Left ventricle myocardium inferior (tissue), 1 donor: ENCODE data around the gene LENG8. TPM values are rescaled to one million over a fixed set of nuclear protein-coding genes. Genes with fewer than 3 reads are reported as not detected.

Experiments
- DNase-seq: peaks from one replicate; pipeline ENCODE4 v3.0.0-alpha.2; 2020
- H3K27ac ChIP-seq: fragments of 200-600 bp; replicated peaks from 2 replicates; pipeline ENCODE4 v1.8.0; 2021
- H3K27me3 ChIP-seq: fragments of 200-600 bp; 2 replicates; pipeline ENCODE4 v1.8.0; 2021; ENCODE audit warnings: low read depth
- H3K36me3 ChIP-seq: fragments of 200-600 bp; 2 replicates; pipeline ENCODE4 v1.8.0; 2021
- H3K4me1 ChIP-seq: fragments of 200-600 bp; 2 replicates; pipeline ENCODE4 v1.8.0; 2021
- H3K4me3 ChIP-seq: fragments of 200-600 bp; 2 replicates; pipeline ENCODE4 v1.8.0; 2021; ENCODE audit warnings: mild to moderate bottlenecking, moderate library complexity
- H3K9me3 ChIP-seq: fragments of 200-600 bp; replicated peaks from 2 replicates; pipeline ENCODE4 v1.8.0; 2021
- intact Hi-C: fragments of 100-400 bp; cut with micrococcal nuclease; formaldehyde crosslinking; loops from one replicate; pipeline ENCODE4 v1.11.0; 2022
- total RNA-seq: library from RNA; stranded (reverse); fragmentation: NEBNext Ultra II Directional; extraction: Animal tissue kit (Norgen Biotek cat#: 25700); gene quantifications from one replicate; pipeline ENCODE4 v1.2.1, GENCODE V29; 2021
- TF ChIP-seq, protein P1 (sequence below): fragments of 200-600 bp; IDR thresholded peaks from 2 replicates; pipeline ENCODE4 v1.8.0; 2021; ENCODE audit warnings: antibody characterized with exemption, mild to moderate bottlenecking, borderline replicate concordance
- donor health status: DM: no; HTN: yes; CAD: no; lungs with severe emphysema.

LENG8 gene
- total RNA-seq, 1 donor from 2014 or later = 66.0 TPM

DNA sequence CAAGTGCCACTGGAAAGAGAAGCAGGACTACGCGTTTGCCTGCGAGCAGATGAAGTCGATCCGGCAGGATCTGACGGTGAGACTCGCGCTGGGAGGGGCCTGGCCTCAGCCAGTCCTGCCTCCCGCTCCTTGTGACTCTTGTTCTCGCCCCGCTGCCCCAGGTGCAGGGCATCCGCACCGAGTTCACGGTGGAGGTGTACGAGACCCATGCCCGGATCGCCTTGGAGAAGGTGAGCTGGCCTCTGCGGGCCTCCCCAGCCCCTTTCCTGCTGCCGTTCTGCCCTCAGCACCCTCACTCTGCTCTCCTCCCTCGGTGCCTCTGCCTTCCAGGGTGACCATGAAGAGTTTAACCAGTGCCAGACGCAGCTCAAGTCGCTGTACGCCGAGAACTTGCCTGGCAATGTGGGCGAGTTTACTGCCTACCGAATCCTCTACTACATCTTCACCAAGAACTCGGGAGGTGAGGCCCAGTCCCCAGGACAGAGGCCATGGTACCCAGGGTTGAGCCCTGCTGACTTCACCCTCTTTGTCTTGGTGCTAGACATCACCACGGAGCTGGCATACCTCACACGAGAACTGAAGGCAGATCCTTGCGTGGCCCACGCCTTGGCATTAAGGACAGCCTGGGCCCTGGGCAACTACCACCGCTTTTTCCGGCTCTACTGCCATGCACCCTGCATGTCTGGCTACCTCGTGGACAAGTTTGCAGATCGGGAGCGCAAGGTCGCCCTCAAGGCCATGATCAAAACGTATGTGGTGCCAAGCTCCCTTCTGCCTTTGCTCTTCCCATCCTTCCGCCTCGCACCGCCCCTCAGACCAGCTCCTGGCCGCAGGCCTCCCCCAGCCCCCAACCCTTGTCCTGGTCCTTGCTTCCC is 9.0 kb downstream of the LENG8 start:
- TF ChIP-seq, protein P1, sequence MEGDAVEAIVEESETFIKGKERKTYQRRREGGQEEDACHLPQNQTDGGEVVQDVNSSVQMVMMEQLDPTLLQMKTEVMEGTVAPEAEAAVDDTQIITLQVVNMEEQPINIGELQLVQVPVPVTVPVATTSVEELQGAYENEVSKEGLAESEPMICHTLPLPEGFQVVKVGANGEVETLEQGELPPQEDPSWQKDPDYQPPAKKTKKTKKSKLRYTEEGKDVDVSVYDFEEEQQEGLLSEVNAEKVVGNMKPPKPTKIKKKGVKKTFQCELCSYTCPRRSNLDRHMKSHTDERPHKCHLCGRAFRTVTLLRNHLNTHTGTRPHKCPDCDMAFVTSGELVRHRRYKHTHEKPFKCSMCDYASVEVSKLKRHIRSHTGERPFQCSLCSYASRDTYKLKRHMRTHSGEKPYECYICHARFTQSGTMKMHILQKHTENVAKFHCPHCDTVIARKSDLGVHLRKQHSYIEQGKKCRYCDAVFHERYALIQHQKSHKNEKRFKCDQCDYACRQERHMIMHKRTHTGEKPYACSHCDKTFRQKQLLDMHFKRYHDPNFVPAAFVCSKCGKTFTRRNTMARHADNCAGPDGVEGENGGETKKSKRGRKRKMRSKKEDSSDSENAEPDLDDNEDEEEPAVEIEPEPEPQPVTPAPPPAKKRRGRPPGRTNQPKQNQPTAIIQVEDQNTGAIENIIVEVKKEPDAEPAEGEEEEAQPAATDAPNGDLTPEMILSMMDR = no peak
- Histone ChIP-seq H3K36me3 (peaks cover 94% of the 10 kb centered on the region), H3K4me1 (peaks cover 51% of the 10 kb centered on the region), H3K27me3 (no peaks in the 10 kb centered on the region), H3K27ac (no peak overlapping the region), H3K4me3 (no peak overlapping the region), H3K9me3 (no peaks in the 10 kb centered on the region)
- intact Hi-C loops = no loop called here
- DNase-seq = no peak

DNA sequence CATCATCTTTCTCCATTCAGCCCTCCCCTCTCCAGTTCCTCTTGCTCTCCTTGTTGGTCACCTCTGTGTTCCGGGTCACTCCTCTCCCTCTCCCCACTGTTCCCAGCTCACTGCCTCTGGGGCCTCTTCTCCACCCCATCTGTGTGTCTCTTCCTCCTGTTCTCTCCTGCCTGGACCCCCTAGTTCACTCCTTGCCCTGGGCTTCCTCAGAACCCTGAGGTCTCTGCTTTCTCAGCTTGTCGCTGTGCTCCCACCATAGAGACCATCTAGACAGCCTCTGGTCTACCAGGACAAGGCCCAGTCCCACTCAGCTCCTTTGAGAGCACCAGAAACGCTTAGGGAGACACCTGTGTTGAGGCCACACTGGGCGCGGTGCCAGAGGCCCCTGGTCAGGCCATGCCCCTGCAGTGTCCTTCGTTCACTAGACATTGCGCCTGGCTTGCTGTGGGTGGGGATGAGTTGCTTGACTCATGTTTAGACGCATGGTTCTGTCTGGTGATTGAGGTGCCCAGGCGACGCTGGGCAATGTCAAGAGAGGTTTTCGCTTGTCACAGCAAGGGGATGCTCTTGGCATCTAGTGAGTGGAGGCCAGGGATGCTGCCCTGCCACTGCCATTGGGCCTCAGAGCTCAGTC is 9.8 kb downstream of the LENG8 start:
- Histone ChIP-seq H3K27me3 (no peaks in the 10 kb centered on the region), H3K27ac (no peak overlapping the region), H3K36me3 (peaks cover 86% of the 10 kb centered on the region), H3K4me3 (no peak overlapping the region), H3K4me1 (peaks cover 52% of the 10 kb centered on the region), H3K9me3 (no peaks in the 10 kb centered on the region)
- intact Hi-C loops = no loop called here
- TF ChIP-seq, protein P1 = no peak
- no peak for DNase-seq

DNA sequence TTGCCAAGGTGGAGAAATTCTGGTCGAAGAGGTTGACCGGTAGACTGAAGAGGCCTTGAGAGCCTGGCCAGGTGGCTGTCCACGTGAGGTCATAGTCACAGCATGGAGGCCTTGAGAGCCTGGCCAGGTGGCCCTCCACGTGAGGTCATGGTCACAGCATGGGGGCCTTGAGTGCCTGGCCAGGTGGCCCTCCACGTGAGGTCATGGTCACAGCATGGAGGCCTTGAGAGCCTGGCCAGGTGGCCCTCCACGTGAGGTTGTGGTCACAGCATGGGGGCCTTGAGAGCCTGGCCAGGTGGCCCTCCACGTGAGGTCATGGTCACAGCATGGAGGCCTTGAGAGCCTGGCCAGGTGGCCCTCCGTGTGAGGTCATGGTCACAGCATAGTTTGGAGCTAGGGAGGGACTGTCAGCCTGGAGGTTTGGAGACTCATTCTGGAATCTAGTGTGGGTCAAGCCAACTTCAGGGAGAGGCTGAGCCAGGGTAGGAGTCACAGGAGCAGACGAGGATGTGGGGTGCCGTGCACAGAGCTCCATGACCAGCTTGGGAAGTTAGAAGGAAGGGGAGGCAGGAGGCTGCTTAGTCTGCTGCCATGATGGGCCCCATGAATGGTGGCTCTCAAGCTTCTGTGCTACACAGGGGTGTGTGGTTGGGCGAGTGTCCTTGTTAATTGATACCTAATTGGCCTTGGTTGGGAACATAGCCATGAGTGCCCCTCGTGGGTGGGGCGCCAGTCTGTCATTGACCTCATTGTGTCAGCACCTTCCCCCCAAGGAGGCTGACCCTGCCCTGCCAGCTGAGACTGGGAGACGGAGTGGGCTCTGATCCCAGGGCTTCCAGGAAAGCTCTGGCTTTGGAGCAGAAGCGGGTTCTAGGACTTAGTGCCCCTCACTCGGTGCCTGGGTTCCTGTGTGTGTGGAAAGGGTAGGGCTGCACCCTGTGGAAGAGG is 10.6 kb downstream of the LENG8 start:
- Histone ChIP-seq H3K4me3 (no peak overlapping the region), H3K9me3 (no peaks in the 10 kb centered on the region), H3K27me3 (no peaks in the 10 kb centered on the region), H3K4me1 (peaks cover 59% of the 10 kb centered on the region), H3K36me3 (peaks cover 78% of the 10 kb centered on the region), H3K27ac (no peak overlapping the region)
- intact Hi-C loops = no loop called here
- no peak for DNase-seq
- TF ChIP-seq, protein P1 = no peak

DNA sequence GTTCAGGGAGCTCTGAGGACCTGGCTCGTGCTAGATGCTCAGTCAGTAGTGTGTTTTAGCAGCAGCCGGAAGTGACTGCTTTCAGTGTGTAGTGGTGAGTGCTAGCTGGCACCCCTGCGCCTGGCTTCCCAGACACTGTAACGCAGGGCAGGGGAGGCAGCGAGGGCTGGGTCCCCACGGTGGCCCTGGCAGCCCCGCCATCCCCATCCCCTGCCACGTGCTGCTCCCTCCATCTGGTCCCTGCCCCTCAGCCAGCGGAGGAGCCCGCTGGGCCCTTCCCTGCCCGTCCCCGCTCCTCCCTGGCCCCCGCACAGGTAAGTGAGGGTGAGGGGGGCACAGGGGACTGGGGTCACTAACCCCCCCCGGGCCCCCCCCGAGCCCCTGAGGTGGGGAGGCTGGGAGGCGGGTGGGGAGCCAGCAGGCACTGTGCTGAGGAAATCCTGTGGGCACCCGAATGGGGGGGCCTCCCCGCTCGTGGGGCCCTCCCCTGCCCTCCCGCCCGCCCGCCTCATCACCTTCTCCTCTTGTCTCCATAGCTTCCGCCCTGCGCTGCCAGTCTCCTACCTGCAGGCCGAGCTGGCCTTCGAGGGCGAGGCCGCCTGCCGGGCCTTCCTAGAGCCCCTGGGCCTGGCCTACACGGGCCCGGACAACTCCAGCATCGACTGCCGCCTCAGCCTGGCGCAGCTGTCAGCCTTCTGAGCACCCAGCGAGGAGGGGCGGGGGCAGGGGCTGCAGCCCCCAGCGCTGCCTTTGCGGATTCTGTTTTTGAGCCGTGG is 11.4 kb downstream of the LENG8 start:
- no peaks in the 10 kb centered on the region for H3K9me3 ChIP-seq
- TF ChIP-seq, protein P1 = no peak
- peaks cover 60% of the 10 kb centered on the region for H3K4me1 ChIP-seq
- H3K36me3 ChIP-seq = peaks cover 69% of the 10 kb centered on the region
- intact Hi-C loops = no loop called here
- no peak for DNase-seq
- no peaks in the 10 kb centered on the region for H3K27me3 ChIP-seq
- no peak overlapping the region for H3K4me3 ChIP-seq
- no peak overlapping the region for H3K27ac ChIP-seq
